Metanephros (tissue), 1 donor: ENCODE results near the gene STK10. TPM values are rescaled to one million over a fixed set of nuclear protein-coding genes. Genes with fewer than 3 reads are reported as not detected.

Experiments
- total RNA-seq: library from RNA; depleted of rRNA; stranded (reverse); fragments of >200 nt; gene quantifications from one replicate; pipeline ENCODE4 v1.2.3, GENCODE V29; 2014

The STK10 gene
- 30.2 TPM for total RNA-seq

DNA sequence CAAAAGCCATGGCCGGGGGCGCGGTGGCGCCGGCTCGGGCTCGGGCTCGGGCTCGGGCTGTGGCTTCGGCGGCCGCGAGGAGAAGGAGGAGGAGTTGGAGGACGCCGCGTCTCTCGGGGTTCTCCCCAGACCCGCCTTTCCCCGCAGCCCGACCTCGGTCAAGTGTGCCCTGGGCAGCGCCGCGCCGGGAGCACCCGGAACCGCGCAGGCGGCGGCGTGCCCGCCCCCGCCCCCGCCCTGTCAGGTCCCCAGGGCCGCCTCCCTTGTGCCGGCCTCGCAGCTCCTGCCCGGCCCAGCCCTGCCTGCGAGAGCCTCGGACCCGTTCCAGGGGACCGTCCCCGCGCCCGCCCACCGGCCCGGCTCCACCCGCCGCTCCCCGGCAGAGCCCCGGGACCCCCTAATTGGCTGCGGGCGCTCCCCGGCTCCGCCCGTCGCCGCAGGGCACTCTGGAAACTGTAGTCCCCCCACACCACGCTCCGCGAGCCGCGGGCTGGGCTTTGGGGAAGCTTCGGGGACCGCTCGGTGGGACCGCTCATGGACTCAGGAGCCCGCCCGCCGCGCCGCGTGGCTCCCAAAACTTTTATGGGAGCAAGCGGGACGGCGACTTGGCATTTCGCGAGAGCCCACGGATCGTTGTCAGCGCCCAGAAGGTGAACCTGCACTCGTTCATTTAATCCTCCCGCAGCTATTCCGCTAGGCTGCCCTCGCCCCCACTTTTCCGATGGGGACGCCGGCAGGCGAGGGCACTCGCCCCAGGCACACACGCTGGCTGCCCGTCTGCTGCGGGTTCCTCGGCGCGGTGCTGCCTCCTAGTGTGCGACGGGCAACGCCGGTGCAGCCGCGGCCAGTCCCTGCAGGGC lies at the start of gene STK10:
Gene STK10 (minus strand): TSS at position 192 of the 860 bp plus-strand sequence. CDS start 182 bp downstream, at position 10.

DNA sequence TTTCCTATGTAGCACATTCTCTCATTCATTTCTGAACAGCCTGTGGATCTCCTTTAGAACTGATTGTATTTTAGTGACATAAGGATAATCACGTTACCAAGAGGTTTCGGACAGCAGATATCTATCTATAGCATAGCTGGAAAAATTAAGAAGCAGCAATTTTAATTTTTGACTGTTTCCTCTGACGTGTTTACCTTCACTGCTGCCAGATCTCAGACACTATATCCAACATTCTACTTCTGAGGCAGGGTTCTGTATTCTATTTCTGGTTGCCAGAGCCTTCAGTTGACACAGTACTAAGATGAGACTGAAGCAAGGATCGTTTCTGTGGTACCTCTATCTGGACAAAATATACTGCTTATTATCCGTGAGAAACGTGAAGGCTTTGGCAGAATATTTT lies 5.8 kb upstream of the STK10 start, which contains the start of gene EFCAB9:
Gene EFCAB9 (plus strand): TSS at position 301 of the 400 bp plus-strand sequence. CDS start 1 bp downstream, at position 302.

DNA sequence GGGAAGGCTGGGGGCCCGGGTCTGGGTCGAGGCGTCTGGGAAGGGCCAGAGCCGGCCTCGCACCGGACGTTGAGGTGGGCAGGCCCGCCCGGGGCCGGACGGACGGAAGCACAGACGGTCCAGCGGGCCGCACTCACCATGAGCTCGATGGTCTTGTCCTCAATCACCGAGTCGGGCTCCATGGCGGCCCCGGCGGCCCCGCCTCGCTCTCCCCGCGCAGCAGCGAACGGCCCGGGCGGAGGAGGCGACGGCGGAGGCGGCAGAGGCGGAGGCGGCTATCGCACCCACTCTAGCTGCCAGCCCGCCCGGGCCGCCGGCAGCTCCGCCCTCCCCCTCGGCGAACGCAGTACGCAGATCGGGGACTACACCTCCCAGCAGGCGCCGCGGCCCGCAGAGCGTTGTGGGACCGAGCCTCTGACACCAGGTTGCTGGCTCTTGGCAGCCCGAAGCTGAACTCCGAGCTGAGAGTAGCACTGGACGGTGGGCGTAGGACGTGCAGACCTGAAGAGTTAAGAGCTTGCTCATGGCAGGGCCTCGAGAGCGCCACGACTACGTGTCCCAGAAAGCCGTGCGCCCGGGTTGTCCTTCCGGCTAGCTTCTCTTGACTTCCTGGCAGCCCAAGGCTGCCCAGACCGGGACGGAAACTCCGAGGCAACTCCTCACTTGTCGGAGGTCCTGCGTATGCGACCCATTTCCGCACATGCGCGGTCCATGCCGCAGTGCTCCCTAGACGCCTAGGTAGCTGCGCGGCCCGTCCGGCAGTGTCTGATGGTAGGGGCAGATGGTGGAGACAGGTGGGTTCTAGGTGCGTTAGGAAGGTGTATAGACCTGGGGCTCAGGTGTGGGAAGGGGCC lies 181.5 kb downstream of the STK10 start, which contains the start of gene FBXW11:
Gene FBXW11 (minus strand): TSS at position 318 of the 854 bp plus-strand sequence. CDS start 136 bp downstream, at position 182.

Other genes starting within 250 kb of the STK10 start
- 57.8 TPM for gene FBXW11, start 181.6 kb downstream of the STK10 start, total RNA-seq
- not detected for gene EFCAB9, start 5.9 kb upstream of the STK10 start, total RNA-seq
- gene UBTD2, start 95.5 kb upstream of the STK10 start, total RNA-seq, result 38.5 TPM